HG03064 (cell line): ENCODE measurements around the gene SIX5.
A peak's percentile ranks its signal among the peaks of the same experiment; 100 is the strongest.

Experiments
- ATAC-seq: cut with Tn5 transposase; IDR thresholded peaks from one replicate; pipeline ENCODE4 v1.9.1; 2021; ENCODE audit warnings: low read depth; ENCODE audit not compliant: unreplicated experiment

SIX5 gene

DNA sequence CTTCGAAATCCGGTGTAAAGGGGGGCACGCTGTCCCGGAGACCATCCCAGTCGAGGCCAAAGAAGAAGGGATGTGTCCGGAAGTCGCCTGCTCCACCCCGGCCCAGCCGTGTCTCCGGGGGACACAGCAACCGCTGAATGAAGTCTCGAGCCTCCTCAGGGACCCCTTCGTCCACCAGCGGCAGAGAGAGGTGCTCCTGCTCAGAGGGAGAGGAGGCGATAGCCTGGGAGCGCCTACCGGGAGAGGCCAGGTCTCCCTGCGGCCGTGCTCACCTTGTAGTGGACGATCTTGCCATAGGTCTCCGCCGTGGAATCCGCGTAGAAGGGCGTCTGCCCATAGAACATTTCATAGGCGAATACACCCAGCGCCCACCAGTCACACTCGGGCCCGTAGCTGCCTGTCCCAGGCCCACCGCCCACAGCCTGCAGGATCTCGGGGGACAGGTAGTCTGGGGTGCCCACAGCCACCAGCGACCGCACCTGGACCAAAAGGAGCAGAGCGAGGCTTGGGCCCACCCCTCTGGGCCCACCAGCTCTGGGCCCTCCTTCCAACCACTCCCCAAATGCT, 8.4 kb upstream of the SIX5 start:
- no peak for ATAC-seq

DNA sequence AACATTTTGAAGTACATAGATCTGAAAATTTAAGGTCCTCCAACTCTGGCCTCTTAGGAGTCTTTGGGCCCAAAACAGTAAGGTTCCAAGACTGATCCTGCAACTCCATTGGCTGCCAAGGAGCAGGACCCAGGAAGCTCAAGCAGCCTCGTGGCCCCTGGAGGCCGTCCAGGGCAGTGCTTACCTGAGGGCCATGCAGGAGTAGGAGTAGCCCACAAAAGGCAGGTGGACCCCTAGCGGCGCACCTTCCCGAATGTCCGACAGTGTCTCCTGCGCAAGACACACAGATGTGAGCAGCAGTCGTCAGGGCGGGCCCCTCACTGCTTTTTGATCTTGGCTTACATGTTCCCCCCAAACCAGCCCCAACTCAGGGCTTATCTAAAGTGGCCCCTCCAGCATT, 5.7 kb upstream of the SIX5 start:
- no peak for ATAC-seq

DNA sequence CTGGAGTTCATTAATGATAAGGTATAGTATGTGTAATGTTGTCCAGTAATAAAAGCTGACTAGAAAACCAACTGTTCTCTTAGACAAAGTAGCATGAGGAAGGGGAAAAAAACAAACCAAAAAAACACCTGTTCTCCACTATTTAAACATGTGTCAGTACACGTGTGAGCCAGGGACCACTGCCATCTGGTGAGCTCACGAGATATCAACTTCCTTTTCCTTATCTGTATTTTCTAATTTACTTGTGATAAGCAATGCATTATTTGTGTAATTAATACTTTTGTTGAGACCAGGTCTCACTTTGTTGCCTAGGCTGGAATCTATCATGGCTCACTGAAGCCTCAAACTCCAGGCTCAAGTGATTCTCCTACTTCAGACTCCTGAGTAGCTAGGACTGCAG, 4.3 kb upstream of the SIX5 start:
- ATAC-seq = no peak

DNA sequence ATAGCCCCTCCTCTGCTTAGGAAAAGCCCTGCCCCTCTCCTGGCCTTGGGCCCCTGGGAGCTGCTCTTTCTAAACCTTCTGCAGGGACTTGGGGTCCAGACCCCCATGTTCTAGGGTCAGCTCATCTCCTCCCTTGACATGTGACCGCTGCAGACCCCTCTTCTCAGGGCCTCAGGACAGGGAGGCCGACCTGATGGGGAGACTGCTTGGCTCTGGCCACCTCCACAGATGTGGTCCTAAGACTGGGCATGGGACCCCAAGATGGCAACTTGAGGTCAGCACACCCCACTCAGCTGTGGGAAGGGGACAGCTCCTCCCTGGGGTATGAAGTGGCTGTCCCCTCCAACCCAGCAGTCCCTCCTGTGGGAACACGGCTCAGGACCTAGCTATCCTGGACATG, 3.9 kb upstream of the SIX5 start:
- no peak for ATAC-seq

DNA sequence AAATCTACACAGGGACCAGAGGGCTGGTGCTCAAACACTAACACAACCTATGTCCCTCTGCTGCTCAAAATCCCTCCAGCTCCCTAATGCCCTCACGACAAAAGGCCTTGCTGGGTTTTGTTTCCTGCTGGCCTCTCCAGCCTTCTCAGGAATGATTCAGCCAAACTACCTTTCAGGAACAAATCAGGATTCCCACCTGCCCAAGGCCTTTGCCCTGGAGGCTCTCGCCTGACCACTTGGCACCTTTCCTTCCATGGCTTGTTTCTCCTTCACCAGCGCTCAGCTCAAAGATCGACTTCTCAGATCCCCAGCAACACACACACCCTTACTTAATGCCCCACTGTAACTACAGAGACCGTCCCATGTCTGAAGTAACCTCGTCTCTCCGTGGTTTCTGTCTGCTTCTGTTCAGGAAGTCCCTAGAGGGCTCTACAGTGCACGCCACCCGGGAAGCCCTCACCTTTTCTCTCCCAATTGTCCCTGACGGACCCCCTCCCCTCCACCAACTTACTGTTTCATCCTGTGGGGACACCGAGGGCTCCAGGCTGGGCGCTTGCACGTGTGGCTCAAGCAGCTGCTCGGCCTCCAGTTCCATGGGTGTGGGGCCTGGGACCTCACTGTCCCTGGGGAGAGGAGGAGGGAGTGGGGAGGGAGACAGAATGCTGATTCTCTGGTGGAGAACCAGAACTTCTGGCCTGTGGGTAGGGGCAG, 3.2 kb upstream of the SIX5 start:
- ATAC-seq = no peak

DNA sequence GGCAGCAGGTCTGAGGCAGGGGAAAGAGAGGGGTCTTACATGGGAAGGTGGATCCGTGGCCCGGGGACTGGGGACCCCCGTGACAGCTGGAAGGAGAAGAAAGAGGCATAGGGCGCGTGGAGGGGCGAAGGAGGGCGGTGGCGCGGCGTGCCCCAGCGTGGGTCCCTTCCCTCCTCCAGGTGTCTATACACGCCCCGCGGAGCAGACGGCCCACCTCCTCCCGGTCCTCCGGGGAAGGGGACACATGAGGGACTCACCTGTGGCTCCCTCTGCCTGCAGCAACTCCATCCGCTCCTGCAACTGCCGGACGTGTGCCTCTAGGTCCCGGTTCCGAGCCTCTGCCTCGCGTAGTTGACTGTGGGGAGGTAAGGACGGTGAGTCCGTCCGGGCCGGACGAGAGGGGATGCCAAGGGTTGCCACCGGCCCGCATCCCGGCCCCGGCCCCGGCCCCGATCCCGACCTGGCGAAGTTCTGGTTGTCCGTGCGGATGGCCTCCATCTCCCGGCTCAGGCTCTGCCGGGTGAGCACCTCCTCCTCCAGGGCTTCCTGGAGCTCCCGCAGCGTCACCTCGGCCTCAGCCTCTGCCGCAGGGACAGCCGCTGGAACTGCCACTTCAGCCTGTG, 2.4 kb upstream of the SIX5 start:
- no peak for ATAC-seq

DNA sequence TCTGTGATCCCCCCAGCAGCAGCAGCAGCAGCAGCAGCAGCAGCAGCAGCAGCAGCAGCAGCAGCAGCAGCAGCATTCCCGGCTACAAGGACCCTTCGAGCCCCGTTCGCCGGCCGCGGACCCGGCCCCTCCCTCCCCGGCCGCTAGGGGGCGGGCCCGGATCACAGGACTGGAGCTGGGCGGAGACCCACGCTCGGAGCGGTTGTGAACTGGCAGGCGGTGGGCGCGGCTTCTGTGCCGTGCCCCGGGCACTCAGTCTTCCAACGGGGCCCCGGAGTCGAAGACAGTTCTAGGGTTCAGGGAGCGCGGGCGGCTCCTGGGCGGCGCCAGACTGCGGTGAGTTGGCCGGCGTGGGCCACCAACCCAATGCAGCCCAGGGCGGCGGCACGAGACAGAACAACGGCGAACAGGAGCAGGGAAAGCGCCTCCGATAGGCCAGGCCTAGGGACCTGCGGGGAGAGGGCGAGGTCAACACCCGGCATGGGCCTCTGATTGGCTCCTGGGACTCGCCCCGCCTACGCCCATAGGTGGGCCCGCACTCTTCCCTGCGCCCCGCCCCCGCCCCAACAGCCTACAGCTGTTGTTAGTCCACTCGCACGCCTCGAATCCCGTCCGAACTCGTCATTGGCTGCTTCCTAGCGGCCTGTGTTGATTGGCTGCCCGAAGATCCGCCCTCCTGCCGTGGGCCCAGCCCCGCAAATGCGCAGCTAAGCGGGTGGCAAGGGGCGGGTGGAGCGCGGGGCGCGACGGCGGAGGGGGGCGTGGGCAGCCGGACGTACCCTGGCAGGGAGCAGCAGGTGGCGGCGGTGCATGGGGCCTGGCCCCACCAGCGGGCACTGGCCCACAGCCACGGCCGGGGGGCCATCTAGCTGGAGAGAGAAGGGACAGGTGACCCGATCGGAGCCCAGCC, 1.4 kb upstream of the SIX5 start:
- peak; percentile 42 for ATAC-seq

DNA sequence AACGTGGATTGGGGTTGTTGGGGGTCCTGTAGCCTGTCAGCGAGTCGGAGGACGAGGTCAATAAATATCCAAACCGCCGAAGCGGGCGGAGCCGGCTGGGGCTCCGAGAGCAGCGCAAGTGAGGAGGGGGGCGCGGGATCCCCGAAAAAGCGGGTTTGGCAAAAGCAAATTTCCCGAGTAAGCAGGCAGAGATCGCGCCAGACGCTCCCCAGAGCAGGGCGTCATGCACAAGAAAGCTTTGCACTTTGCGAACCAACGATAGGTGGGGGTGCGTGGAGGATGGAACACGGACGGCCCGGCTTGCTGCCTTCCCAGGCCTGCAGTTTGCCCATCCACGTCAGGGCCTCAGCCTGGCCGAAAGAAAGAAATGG, 754 bp upstream of the SIX5 start:
- ATAC-seq = no peak

DNA sequence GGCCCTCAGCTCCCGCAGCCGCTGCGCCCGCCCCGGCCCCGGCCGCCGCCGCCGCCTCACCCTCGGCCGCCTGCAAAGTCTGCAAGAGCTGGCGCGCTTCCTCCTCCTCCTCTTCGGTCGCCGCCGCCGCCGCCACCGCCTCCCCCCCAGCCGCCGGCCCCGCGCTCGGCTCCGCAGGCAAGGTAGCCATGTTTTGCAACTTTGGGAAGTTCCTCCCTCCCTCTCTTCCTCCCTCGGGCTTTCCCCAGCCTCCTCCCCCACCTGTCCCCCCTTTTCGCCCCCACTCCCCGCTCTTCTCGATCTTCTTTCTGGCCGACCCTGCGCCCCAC, 433 bp downstream of the SIX5 start:
- ATAC-seq = no peak

DNA sequence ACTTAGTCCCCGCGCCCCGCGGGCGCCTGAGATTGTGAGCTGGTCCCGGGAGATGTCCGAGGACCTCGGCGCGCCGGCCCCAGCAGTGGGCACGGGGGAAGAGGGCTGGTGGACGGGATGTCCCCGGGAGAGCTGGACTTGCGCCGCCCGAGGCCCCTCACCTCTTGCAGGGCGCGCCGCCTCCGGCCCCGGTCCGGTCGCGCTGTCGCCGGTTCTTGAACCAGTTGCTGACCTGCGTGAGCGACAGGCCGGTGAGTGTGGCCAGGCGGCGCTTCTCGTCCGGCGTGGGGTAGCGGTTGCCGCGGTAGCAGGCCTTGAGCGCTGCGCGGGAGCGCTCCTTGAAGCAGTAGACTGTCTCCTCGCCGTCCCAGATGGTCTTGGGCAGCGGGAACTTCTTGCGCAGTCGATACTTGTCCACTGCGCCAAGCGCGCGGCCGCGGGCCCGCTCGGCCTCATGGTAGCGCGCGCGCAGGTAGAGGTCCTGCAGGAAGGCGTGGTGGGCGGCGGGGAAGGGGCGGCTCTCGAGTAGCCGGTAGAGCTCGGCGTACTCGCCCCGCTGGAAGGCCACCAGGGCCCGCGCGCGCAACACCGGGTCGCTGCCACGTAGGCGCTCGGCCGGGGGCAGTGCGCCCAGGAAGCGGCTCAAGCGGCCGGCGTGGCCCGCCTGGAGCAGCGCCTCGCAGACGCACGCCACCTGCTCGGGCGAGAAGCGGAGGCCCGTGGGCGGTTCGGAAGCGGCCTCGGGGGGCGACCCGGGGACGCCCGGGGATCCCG, 984 bp downstream of the SIX5 start:
- ATAC-seq = no peak

DNA sequence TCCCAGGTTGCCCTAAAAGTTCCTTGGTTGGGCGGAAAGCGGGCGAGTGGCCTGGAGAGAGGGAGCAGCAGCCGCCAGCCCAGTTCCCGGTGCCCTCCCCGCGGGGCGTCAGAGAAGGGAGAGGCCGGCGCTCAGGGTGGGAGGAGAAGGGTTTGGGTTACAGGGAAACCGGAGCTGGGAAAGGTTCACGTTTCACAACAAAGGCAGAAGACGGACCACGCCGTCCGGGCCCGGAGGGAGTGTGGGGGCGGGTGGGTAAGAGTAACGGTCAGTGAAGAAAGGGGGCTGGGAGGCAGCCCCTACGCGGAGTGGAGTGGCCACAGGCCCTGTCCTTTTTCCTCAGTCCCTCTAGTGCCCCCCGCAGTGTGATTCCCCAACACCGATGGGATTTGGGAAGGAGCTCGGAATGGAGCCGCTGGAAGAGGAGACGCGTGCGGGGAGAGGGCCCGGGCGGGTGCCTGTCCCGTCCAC, 1.6 kb downstream of the SIX5 start:
- no peak for ATAC-seq

DNA sequence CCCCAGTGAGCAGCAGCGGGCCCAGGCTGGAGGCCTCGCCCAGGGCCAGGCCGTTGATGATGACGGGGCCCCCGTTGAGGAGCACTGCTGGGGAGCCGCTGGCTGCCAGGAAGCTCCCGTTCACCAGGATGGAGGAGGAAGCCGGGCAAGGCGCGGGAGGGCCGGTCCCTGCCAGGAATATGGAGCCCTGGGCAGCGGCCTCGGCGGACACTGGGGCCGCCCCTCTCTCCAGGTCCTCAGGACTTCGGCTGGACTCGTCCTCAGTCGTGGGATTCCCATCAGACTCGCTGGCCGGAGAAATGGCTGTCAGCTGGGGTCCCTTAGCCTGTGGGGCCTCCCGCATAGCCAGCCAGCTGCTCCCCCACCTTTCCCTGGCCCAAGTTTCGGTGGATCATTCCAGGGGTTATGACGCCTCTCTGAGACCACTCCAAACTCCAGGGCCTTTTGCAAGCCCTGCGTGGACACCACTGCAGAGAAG, 2.1 kb downstream of the SIX5 start:
- ATAC-seq = no peak

DNA sequence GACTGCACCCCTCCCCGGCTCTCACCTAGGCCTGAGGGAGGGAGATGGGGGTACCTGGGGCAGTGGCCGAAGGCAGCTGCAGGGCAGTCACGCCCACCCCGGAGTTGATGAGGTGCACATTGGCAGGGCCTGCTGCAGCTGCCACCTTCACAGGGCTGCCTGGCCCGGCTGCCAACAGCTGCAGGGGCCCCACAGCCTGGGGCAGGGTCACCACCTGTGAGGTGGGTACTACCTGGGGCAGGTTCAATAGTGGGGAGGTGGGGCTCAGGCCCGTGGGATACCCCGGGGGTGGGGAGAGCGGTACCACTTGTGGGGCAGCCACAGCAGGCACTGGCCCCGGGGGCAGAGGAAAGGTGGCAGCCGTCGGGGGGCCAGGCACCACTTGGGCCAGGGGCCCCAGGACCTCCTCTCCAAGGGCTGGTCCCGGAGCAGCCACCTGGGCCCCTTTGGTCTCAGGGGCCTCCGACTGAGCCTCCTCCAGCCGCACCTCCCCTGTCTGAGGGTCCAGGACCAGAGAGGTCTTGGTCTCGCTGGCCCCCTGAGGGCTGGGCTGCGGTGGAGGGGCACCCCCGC, 2.7 kb downstream of the SIX5 start:
- ATAC-seq = no peak

DNA sequence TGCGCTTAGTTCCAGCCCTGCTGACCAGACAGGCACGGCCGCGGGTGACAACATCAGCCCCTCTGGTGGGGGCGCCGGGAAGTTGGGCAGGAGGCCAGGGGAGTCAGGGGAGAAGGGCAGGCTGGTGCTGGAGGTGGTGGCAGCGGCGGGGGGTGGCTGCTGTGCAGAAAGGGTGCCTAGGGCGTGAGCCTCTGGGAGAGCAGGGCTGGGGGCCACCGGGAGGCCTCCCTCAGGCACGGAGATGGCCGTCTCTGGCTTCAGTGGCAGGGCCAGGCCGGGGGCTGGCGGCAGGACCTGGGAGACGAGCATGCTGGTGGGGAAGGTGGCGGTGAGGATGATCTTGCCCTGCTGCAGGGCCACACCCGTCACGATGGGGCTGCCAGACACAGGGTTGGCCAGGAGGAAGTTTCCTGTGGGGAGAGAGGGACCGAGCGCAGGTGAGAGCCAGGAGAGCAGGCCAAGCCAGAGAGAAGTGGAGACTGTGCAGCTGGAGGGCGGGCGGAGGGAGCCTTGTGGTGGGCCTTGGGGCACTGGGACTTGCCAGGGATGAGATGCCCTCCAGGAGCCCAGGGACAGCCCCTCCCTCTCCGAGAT, 3.3 kb downstream of the SIX5 start:
- ATAC-seq = no peak

DNA sequence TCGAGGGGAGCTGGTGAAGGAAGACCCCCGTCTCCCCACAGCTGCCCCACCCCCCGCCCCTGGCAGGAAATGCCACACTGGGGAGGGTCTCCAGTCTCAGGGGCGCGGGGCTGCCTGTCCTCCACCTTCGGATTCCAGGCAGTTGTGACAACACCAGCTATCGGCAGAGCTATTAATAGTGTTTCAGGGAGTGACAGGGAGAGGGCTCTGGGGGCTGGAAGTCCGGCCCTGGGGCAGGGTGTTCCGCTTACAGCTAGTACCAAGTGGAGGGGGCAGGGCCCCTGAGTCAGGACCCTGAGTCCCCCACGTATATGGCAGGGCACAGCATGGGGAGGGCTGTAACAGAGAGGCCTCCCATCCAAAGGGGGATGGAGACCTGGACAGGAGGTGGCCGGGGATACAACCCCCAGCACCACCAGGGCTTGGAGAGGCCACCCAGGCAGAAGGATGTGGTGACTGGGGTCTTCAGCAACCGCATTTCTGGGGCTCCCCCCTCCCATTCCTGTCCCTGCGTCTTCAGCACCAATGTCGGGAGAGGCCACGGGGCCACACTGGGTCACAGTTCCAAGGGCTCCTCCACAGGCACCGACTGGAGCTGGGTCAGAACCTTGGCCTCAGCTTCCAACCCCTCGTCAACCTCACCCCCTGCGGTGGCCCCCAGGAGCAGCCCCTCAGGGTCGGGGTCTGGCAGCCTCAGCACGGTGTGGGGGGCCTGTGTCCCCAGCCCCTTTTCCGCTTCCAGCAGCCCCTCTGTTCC, 3.9 kb downstream of the SIX5 start:
- no peak for ATAC-seq

DNA sequence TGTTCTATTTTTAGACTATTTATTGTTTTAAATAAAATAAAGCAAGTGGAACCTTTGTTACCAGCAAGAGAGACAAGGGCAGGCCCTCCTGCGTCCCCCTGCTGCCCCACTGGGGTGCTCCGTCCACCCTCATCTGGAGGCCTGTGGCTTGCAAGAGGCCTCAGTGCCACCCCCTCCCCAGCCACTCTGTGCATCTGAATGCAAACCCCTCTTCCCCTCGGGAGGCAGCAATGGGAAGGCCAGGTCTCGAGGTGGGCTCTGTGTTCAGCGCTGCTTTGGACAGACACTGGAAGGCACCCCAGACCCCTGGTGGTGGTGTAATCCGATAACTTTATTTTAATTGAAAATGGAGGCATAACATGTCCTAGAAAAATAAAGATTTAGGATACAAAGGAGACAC, 4.6 kb downstream of the SIX5 start:
- no peak for ATAC-seq

DNA sequence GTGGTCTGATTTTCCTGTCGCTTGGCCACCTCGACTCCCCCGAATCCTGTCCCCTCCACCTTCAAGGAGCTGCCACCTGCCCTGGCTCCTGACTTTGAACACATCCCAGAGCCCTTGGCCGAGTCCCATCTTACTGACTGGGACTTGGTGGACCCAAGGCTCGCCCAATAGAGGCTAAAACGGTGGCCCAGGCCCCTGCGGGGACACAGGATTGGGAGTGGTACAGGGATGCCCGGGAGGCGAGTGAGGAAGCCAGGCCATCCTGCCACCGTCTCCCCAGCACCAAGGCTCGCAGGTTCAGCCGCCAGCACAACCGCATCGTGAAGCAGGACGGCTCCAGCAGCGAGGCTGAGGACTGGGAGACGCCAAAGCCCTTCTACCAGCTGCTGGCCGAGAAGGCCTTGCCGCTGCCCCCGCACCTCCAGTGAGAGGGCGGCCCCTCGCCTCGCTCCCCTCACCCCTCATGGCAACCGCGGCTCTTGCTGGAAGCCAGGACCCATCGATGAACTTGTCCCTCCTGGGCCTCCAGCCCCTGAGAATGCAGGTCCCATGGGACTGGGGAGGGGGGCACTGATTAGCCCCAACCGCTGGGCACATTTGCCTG, 5.3 kb downstream of the SIX5 start:
- ATAC-seq = no peak

DNA sequence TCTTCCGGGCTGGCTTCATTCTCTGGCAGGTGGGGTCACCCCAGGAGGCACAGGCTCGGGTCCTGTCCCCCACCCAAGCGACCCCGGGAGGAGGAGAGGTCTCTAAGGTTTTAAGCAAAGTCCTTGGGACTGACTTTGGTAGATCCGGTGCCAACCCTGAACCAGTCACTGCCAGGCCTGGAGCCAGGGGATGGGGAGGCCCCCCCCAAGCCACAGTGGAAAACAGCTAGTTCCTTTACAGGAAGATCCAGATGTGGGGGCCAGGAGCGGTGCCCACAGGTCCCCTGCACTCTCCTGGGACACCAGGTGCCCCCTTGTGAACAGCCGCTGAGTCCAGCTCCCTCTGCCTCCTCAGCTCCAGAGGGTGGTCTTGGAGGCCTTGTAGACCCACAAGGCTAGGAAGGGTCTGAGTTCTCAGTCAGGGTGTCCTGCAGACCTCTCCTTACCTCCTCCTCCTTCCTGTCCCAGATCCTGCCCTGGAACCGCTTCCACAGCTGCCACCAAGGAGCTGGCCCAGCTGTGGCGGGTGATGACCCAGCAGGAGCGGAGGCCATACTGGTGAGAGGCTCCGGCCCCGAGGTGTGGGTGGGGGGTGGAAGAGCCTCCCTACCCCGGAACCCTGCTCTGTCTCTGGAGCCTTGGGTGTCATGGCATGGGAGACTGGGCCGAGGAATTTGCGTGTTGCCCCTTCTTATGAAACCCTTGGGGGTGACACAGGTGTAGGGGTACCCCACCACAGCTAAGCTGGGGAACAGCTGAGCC, 6.0 kb downstream of the SIX5 start:
- ATAC-seq = no peak
